ENCODE measurements around the gene ZNF568.

DNA sequence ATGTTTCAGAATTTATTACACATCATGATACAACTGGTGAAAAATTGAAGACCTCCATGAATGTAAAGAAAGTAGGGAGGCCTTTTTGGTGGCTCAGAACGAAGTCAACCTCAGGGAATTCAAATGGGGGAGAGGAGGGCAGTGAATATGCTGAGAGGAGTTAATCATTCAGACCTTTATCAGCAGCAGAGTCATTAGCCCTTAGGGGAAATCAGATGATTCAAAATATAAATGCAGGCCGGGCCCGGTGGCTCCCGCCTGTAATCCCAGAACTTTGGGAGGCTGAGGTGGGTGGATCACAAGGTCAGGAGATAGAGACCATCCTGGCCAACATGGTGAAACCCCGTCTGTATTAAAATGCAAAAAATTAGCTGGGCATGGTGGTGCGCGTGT lies 81.7 kb downstream of the ZNF568 start:
- TF ChIP-seq EP300 (IDR thresholded peaks at IDR 0.05) = no peak
- TF ChIP-seq JUNB (IDR thresholded peaks at IDR 0.05) = no peak
- no peak for TF ChIP-seq JUN (IDR thresholded peaks at IDR 0.05)
- TF ChIP-seq, protein P1, sequence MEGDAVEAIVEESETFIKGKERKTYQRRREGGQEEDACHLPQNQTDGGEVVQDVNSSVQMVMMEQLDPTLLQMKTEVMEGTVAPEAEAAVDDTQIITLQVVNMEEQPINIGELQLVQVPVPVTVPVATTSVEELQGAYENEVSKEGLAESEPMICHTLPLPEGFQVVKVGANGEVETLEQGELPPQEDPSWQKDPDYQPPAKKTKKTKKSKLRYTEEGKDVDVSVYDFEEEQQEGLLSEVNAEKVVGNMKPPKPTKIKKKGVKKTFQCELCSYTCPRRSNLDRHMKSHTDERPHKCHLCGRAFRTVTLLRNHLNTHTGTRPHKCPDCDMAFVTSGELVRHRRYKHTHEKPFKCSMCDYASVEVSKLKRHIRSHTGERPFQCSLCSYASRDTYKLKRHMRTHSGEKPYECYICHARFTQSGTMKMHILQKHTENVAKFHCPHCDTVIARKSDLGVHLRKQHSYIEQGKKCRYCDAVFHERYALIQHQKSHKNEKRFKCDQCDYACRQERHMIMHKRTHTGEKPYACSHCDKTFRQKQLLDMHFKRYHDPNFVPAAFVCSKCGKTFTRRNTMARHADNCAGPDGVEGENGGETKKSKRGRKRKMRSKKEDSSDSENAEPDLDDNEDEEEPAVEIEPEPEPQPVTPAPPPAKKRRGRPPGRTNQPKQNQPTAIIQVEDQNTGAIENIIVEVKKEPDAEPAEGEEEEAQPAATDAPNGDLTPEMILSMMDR (IDR thresholded peaks at IDR 0.05) = no peak

Measured in A549 (cell line).